GM18520 (cell line): ENCODE results near the gene DPEP2NB.

Source experiments
- ATAC-seq: cut with Tn5 transposase; IDR thresholded peaks from one replicate; pipeline ENCODE4 v1.9.1; 2021; ENCODE audit not compliant: unreplicated experiment

The DPEP2NB gene

GRCh38 chr16:67964477-67965131, 51.1 kb downstream of the DPEP2NB start:
- no peak for ATAC-seq

GRCh38 chr16:67963662-67964321, 51.9 kb downstream of the DPEP2NB start:
- no peak for ATAC-seq
